ENCODE data around the gene NOL6.

The NOL6 gene

GRCh38 chr9:33414889-33415500 lies 58.7 kb downstream of the NOL6 start:
- TF ChIP-seq CTCF (conservative IDR thresholded peaks at IDR 0.05; ENCODE audit: low read depth, low read length) = no peak
- no peak overlapping the region for H3K4me3 ChIP-seq (ENCODE audit: low read depth, low read length)
- DNase-seq (ENCODE audit: low read depth) = no peak

GRCh38 chr9:33414268-33414667 lies 59.5 kb downstream of the NOL6 start:
- no peak for TF ChIP-seq CTCF (conservative IDR thresholded peaks at IDR 0.05; ENCODE audit: low read depth, low read length)
- H3K4me3 ChIP-seq (ENCODE audit: low read depth, low read length) = no peak overlapping the region
- DNase-seq (ENCODE audit: low read depth) = no peak
